SK-N-SH (cell line): ENCODE data around the gene PDE11A. TPM values are rescaled to one million over a fixed set of nuclear protein-coding genes. Genes with fewer than 3 reads are reported as not detected.

Source experiments
- CTCF ChIA-PET: fragments of 300-600, 350-600 bp; formaldehyde crosslinking; extraction: SDS; loops from one replicate; lab custom pipeline; 2021; lab: Yijun Ruan, JAX
- POLR2A ChIA-PET: fragments of 350-600 bp; sonication (Branson Sonifier 250); formaldehyde crosslinking; extraction: SDS; loops from one replicate; lab custom pipeline; 2020; ENCODE audit warnings: antibody characterized with exemption, inconsistent platforms; lab: Yijun Ruan, JAX
- DNase-seq: peaks from one replicate; pipeline ENCODE4 v3.0.0; 2012
- H2AFZ ChIP-seq: fragments of 200-600 bp; sonication (generic); 2 replicates; pipeline ENCODE4 v1.8.1; 2016; ENCODE audit warnings: antibody characterized with exemption, mild to moderate bottlenecking, low read depth
- H3F3A ChIP-seq: fragments of 200-600 bp; sonication (generic); replicated peaks from 2 replicates; pipeline ENCODE3; 2016; ENCODE audit warnings: antibody characterized with exemption, mild to moderate bottlenecking; ENCODE audit not compliant: insufficient read depth
- H3K27ac ChIP-seq, 2 experiments: fragments of 200-500 bp in 1 of 2; fragments of 200-600 bp in 1 of 2; sonication (Bioruptor generic) in 1 of 2; sonication (generic), shearing (Covaris generic) in 1 of 2; 2 replicates each; pipeline versions ENCODE4 v1.5.1 to v1.6.1; 2014 to 2016; ENCODE audit warnings: low read depth in 2 of 2, inconsistent platforms in 1 of 2, low read length in 1 of 2, mild to moderate bottlenecking in 1 of 2, mixed read lengths in 1 of 2
- H3K27me3 ChIP-seq: fragments of 200-600 bp; sonication (generic), shearing (Covaris generic); 2 replicates; pipeline ENCODE4 v1.6.1; 2016; ENCODE audit warnings: mixed run types; ENCODE audit not compliant: insufficient read depth
- H3K36me3 ChIP-seq, 2 experiments: fragments of 200-500 bp in 1 of 2; fragments of 200-600 bp in 1 of 2; sonication (Bioruptor generic) in 1 of 2; sonication (generic) in 1 of 2; replicated peaks in 1 of 2; 2 replicates each; pipeline versions ENCODE3 to v1.5.1; 2014 to 2016; ENCODE audit warnings: low read length in 1 of 2, mild to moderate bottlenecking in 1 of 2; ENCODE audit not compliant: insufficient read depth in 2 of 2, control insufficient read depth in 1 of 2
- H3K4me1 ChIP-seq, 2 experiments: fragments of 200-500 bp in 1 of 2; fragments of 200-600 bp in 1 of 2; sonication (Bioruptor generic) in 1 of 2; sonication (generic), shearing (Covaris generic) in 1 of 2; 2 replicates each; pipeline versions ENCODE4 v1.5.1 to v1.6.1; 2014 to 2016; ENCODE audit warnings: low read depth in 1 of 2, low read length in 1 of 2, mixed run types in 1 of 2; ENCODE audit not compliant: insufficient read depth in 2 of 2, control insufficient read depth in 1 of 2
- H3K4me2 ChIP-seq: fragments of 200-600 bp; sonication (generic), shearing (Covaris generic); 2 replicates; pipeline ENCODE4 v1.6.1; 2017; ENCODE audit warnings: mixed run types
- H3K4me3 ChIP-seq, 2 experiments: fragments of 200-500 bp in 1 of 2; fragments of 200-600 bp in 1 of 2; sonication (Bioruptor generic) in 1 of 2; sonication (generic), shearing (Covaris generic) in 1 of 2; 2 replicates each; pipeline versions ENCODE4 v1.5.1 to v1.8.1; 2014 to 2016; ENCODE audit warnings: low read depth in 2 of 2, inconsistent platforms in 1 of 2, low read length in 1 of 2, mild to moderate bottlenecking in 1 of 2, mixed read lengths in 1 of 2, moderate library complexity in 1 of 2
- H3K79me2 ChIP-seq: fragments of 200-600 bp; sonication (generic); 2 replicates; pipeline ENCODE4 v1.8.1; 2017; ENCODE audit warnings: mild to moderate bottlenecking; ENCODE audit not compliant: insufficient read depth
- H3K9ac ChIP-seq: fragments of 200-600 bp; sonication (generic); 2 replicates; pipeline ENCODE4 v1.6.1; 2017; ENCODE audit warnings: mixed run types
- H3K9me2 ChIP-seq: fragments of 200-600 bp; sonication (generic); 2 replicates; pipeline ENCODE4 v1.6.1; 2017; ENCODE audit warnings: mixed run types
- H3K9me3 ChIP-seq: fragments of 200-600 bp; sonication (generic); 2 replicates; pipeline ENCODE4 v1.6.1; 2017; ENCODE audit warnings: mixed run types, mild to moderate bottlenecking, moderate library complexity
- H4K20me1 ChIP-seq: fragments of 200-600 bp; sonication (generic); 2 replicates; pipeline ENCODE4 v1.6.1; 2017; ENCODE audit warnings: mild to moderate bottlenecking, mixed run types; ENCODE audit not compliant: insufficient read depth
- CHD2 ChIP-seq: fragments of 150-350 bp; IDR thresholded peaks from 2 replicates; pipeline ENCODE4 v1.6.1; 2018; ENCODE audit warnings: low read length; ENCODE audit not compliant: partially characterized antibody
- CTCF ChIP-seq: fragments of 200-600 bp; sonication (generic); IDR thresholded peaks from 2 replicates; pipeline ENCODE4 v1.6.1; 2017; ENCODE audit warnings: antibody characterized with exemption, mild to moderate bottlenecking, moderate library complexity
- EZH2phosphoT487 ChIP-seq: fragments of 200-600 bp; sonication (generic); IDR thresholded peaks from 2 replicates; pipeline ENCODE4 v1.6.1; 2017; ENCODE audit warnings: low read depth, mixed run types, mild to moderate bottlenecking, antibody characterized with exemption, moderate library complexity, borderline replicate concordance
- FOSL2 ChIP-seq: IDR thresholded peaks from 2 replicates; pipeline ENCODE4 v1.4.0; 2012; ENCODE audit warnings: low read depth, mild to moderate bottlenecking, moderate library complexity, borderline replicate concordance
- FOXM1 ChIP-seq: IDR thresholded peaks from 2 replicates; pipeline ENCODE4 v1.4.0; 2012; ENCODE audit warnings: low read depth, mild to moderate bottlenecking
- JUND ChIP-seq: IDR thresholded peaks from 2 replicates; pipeline ENCODE4 v1.4.0; 2012
- MEF2A ChIP-seq: IDR thresholded peaks from 2 replicates; pipeline ENCODE4 v1.4.0; 2012; ENCODE audit warnings: low read depth, borderline replicate concordance
- MXI1 ChIP-seq: IDR thresholded peaks from 2 replicates; pipeline ENCODE4 v1.6.1; 2012; ENCODE audit warnings: mild to moderate bottlenecking, low read depth, low read length, improper control_type of control experiment
- NFIC ChIP-seq: IDR thresholded peaks from 2 replicates; pipeline ENCODE4 v1.4.0; 2012; ENCODE audit warnings: borderline replicate concordance
- RAD21 ChIP-seq: IDR thresholded peaks from 2 replicates; pipeline ENCODE4 v1.6.1; 2012; ENCODE audit warnings: mild to moderate bottlenecking, low read length
- RCOR1 ChIP-seq: fragments of 150-350 bp; IDR thresholded peaks from 2 replicates; pipeline ENCODE4 v1.6.1; 2017; ENCODE audit warnings: antibody characterized with exemption, low read length
- RXRA ChIP-seq: IDR thresholded peaks from 2 replicates; pipeline ENCODE4 v1.4.0; 2012; ENCODE audit warnings: low read depth, mild to moderate bottlenecking, borderline replicate concordance
- SIN3A ChIP-seq: IDR thresholded peaks from 2 replicates; pipeline ENCODE4 v1.6.1; 2012; ENCODE audit warnings: low read depth, mild to moderate bottlenecking, low read length, moderate library complexity, borderline replicate concordance
- TCF12 ChIP-seq: IDR thresholded peaks from 2 replicates; pipeline ENCODE4 v1.4.0; 2012
- USF2 ChIP-seq: fragments of 150-350 bp; IDR thresholded peaks from 2 replicates; pipeline ENCODE4 v1.6.1; 2017; ENCODE audit warnings: antibody characterized with exemption, low read length, low read depth, borderline replicate concordance
- YY1 ChIP-seq: IDR thresholded peaks from 2 replicates; pipeline ENCODE4 v1.4.0; 2012; ENCODE audit warnings: low read depth, mild to moderate bottlenecking
- WGBS: methylation state at CpG from one replicate; pipeline ENCODE4 v1.1.6; 2017; ENCODE audit warnings: low lambda C conversion rate; 5-methylcytosine and 5-hydroxymethylcytosine counted together
- polyA plus RNA-seq, 3 experiments: library from polyadenylated mRNA; depleted of rRNA; stranded (reverse); fragments of >200 nt; gene quantifications; 2 replicates each; pipeline ENCODE4 v1.2.3, GENCODE V29; 2012

PDE11A gene
- polyA plus RNA-seq, 1 of the 3 experiments (the other 2 are of a cell fraction): 0.10 TPM

- ChIA-PET CTCF (interaction anchor here (1.1 to 5.5 kb wide), 5 partner anchors 7 to 601 kb away, joined by 3 to 25 read pairs (median 5); no protein-coding TSS in a partner anchor), POLR2A (no interaction called here)
- Histone ChIP-seq H3K27ac (no peak overlapping the region), H3K27me3 (no peaks in the 10 kb centered on the region), H3K4me1 (peaks cover 0 to 3% of the 10 kb centered on the region in 2 experiments; a peak in 1 of 4 replicates), H3F3A (no peaks in the 10 kb centered on the region), H3K36me3 (no peaks in the 10 kb centered on the region), H3K4me2 (no peak overlapping the region), H3K9ac (no peak overlapping the region), H3K4me3 (no peak overlapping the region), H4K20me1 (no peaks in the 10 kb centered on the region), H3K9me3 (no peaks in the 10 kb centered on the region), H3K9me2 (no peaks in the 10 kb centered on the region), H3K79me2 (no peaks in the 10 kb centered on the region), H2AFZ (no peak overlapping the region)
- WGBS: 57% methylated on average over 2 of the region's 2 CpGs
- no peak for DNase-seq
- no peak for TF ChIP-seq MEF2A
- TF ChIP-seq USF2: no peak
- TF ChIP-seq FOSL2: no peak
- no peak for TF ChIP-seq TCF12
- no peak for TF ChIP-seq FOXM1
Measured at GRCh38 chr2:177765698-177766097, 306.9 kb downstream of the PDE11A start.

GRCh38 chr2:177763531-177764265 is 308.9 kb downstream of the PDE11A start:
- H3K79me2 ChIP-seq: no peaks in the 10 kb centered on the region
- H3K9me2 ChIP-seq: no peaks in the 10 kb centered on the region
- no peak for TF ChIP-seq YY1
- no peak for TF ChIP-seq JUND
- peak; percentile 78 for TF ChIP-seq CTCF
- no peak for TF ChIP-seq TCF12
- no peak for TF ChIP-seq NFIC
- no peak for TF ChIP-seq RXRA
- TF ChIP-seq RCOR1: no peak
- no peak for TF ChIP-seq EZH2phosphoT487
- no peak for TF ChIP-seq MEF2A
- TF ChIP-seq FOXM1: no peak
- peak; percentile 54 for TF ChIP-seq RAD21
- TF ChIP-seq CHD2: no peak
- no peak for TF ChIP-seq MXI1
- TF ChIP-seq SIN3A: no peak
- 44% methylated on average over 8 of the region's 14 CpGs for WGBS
- no peaks in the 10 kb centered on the region for H3K27me3 ChIP-seq
- DNase-seq: peak; percentile 67
- no peak overlapping the region for H3K9ac ChIP-seq
- ChIA-PET CTCF (interaction anchor here (0.6 to 4.3 kb wide), 30 partner anchors 9 to 1103 kb away, joined by 3 to 25 read pairs (median 4); no protein-coding TSS in a partner anchor), POLR2A (no interaction called here)
- no peaks in the 10 kb centered on the region for H3K36me3 ChIP-seq
- H3K4me2 ChIP-seq: no peak overlapping the region
- H3K9me3 ChIP-seq: no peaks in the 10 kb centered on the region
- no peaks in the 10 kb centered on the region for H3F3A ChIP-seq
- no peak overlapping the region for H3K4me3 ChIP-seq
- no peaks in the 10 kb centered on the region for H4K20me1 ChIP-seq
- no peak overlapping the region for H2AFZ ChIP-seq
- no peak overlapping the region for H3K27ac ChIP-seq
- H3K4me1 ChIP-seq: peaks cover 0 to 4% of the 10 kb centered on the region in 2 experiments; a peak in 1 of 4 replicates
